Stomach (tissue), 9 donors: ENCODE results near the gene LRRC9. TPM values are rescaled to one million over a fixed set of nuclear protein-coding genes. Genes with fewer than 3 reads are reported as not detected.

Experiments
- DNase-seq, 2 donors: peaks; one replicate each; pipeline versions ENCODE4 v3.0.0 to v3.0.0-alpha.2; 2013 to 2019
- H3K27ac ChIP-seq, 5 donors: fragments of 200-600 bp in 4 of 5; sonication (generic) in 4 of 5; one replicate each; pipeline ENCODE4 v1.5.1; 2013 to 2019; ENCODE audit warnings: mild to moderate bottlenecking in 1 of 5, moderate library complexity in 1 of 5
- H3K27me3 ChIP-seq, 3 donors: fragments of 200-600 bp; sonication (generic); one replicate each; pipeline ENCODE4 v1.5.1; 2017 to 2019; ENCODE audit warnings: mixed run types in 1 of 3
- H3K36me3 ChIP-seq, 4 donors: fragments of 200-600 bp; sonication (generic); 1 replicate in 3 of 4; 2 replicates in 1 of 4; pipeline ENCODE4 v1.5.1; 2016 to 2019
- H3K4me1 ChIP-seq, 4 donors: fragments of 200-600 bp; sonication (generic); one replicate each; pipeline ENCODE4 v1.5.1; 2016 to 2019
- H3K4me3 ChIP-seq, 4 donors: fragments of 200-600 bp; sonication (generic) in 3 of 4; one replicate each; pipeline ENCODE4 v1.5.1; 2016 to 2019; ENCODE audit warnings: mild to moderate bottlenecking in 1 of 4
- H3K9me3 ChIP-seq, 4 donors: fragments of 200-600 bp; sonication (generic); one replicate each; pipeline ENCODE4 v1.5.1; 2016 to 2019
- CTCF ChIP-seq, 7 experiments: fragments of 450-650 bp in 4 of 7; fragments of 200-600 bp in 3 of 7; sonication (generic) in 3 of 7; IDR thresholded peaks; one replicate each; pipeline ENCODE4 v1.5.1; 2016 to 2019; ENCODE audit warnings: antibody characterized with exemption in 7 of 7, control low read depth in 2 of 7, mild to moderate bottlenecking in 1 of 7
- EP300 ChIP-seq: sonication (generic); formaldehyde crosslinking; IDR thresholded peaks from one replicate; pipeline ENCODE4 v1.6.1; 2017; ENCODE audit warnings: antibody characterized with exemption
- POLR2A ChIP-seq, 4 donors: fragments of 450-650 bp; IDR thresholded peaks; one replicate each; pipeline ENCODE4 v1.6.1; 2016; ENCODE audit warnings: antibody characterized with exemption in 4 of 4, control low read depth in 2 of 4, mild to moderate bottlenecking in 1 of 4, moderate library complexity in 1 of 4
- POLR2AphosphoS5 ChIP-seq, 3 donors: sonication (generic); formaldehyde crosslinking; IDR thresholded peaks; one replicate each; pipeline ENCODE4 v1.6.1; 2016; ENCODE audit warnings: antibody characterized with exemption in 3 of 3
- WGBS, 5 donors: extraction: QIAGEN DNeasy Blood & Tissue Kit in 3 of 5; methylation state at CpG; one replicate each; pipeline versions ENCODE4 v1.1.5 to v1.1.7; 2013 to 2018; 5-methylcytosine and 5-hydroxymethylcytosine counted together
- intact Hi-C: fragments of 100-400 bp; cut with DNase I; formaldehyde crosslinking; loops from one replicate; pipeline ENCODE4 v1.15.1; 2023; ENCODE audit warnings: low total_unique reads
- polyA plus RNA-seq, 3 donors: library from polyadenylated mRNA; stranded (reverse); fragments of 200-250 nt; gene quantifications; one replicate each; pipeline ENCODE4 v1.2.3, GENCODE V29; 2013
- total RNA-seq, 5 donors: library from RNA; depleted of rRNA; stranded (reverse); fragments of >200 nt; gene quantifications; one replicate each; pipeline versions ENCODE4 v1.1.0 to v1.2.3, GENCODE V29; 2014 to 2016
- donor health status: healthy with polysubstance abuse.
- donor health status: Bipolar disorder and iron deficiency.
- donor health status: healthy.

LRRC9 gene
- total and polyA plus RNA-seq, 8 donors = not detected

- intact Hi-C loops = no loop called here
- 1 to 2% (median 1%) methylated on average over 18 of the region's 18 CpGs for WGBS, 5 donors
- DNase-seq = peak in 1 of 2 donors; percentile 63
- peak overlapping the region; percentile 41 to 58 (median 48) for H3K4me3 ChIP-seq
- no peaks in the 10 kb centered on the region for H3K9me3 ChIP-seq
- TF ChIP-seq CTCF (IDR thresholded peaks at IDR 0.05) = peak in 3 of 7 experiments; percentile 10 to 33 (median 16)
- no peak for TF ChIP-seq POLR2AphosphoS5 (IDR thresholded peaks at IDR 0.05)
- no peak overlapping the region for H3K27ac ChIP-seq
- peaks cover 9 to 18% (median 12%) of the 10 kb centered on the region in 4 donors for H3K4me1 ChIP-seq
- no peaks in the 10 kb centered on the region for H3K36me3 ChIP-seq
- H3K27me3 ChIP-seq = peaks cover 0 to 39% (median 11%) of the 10 kb centered on the region in 3 donors
Observed at GRCh38 chr14:59918824-59919569, 947 bp upstream of the LRRC9 start.

- H3K27me3 ChIP-seq = peaks cover 0 to 39% (median 11%) of the 10 kb centered on the region in 3 donors
- no peak overlapping the region for H3K27ac ChIP-seq
- H3K4me1 ChIP-seq = peaks cover 9 to 18% (median 12%) of the 10 kb centered on the region in 4 donors
- WGBS, 5 donors = 56 to 92% (median 80%) methylated on average over 1 of the region's 1 CpG
- TF ChIP-seq POLR2AphosphoS5 (IDR thresholded peaks at IDR 0.05) (no peak), POLR2A (IDR thresholded peaks at IDR 0.05) (no peak), CTCF (IDR thresholded peaks at IDR 0.05) (no peak), EP300 (no peak)
- no peaks in the 10 kb centered on the region for H3K9me3 ChIP-seq
- H3K36me3 ChIP-seq = no peaks in the 10 kb centered on the region
- no peak for DNase-seq
- no peak overlapping the region for H3K4me3 ChIP-seq
- intact Hi-C loops = no loop called here
Observed at GRCh38 chr14:59920378-59920683, 387 bp downstream of the LRRC9 start.

GRCh38 chr14:59925797-59926196, 5.9 kb downstream of the LRRC9 start:
- no peaks in the 10 kb centered on the region for H3K4me1 ChIP-seq
- no peak for TF ChIP-seq EP300
- TF ChIP-seq POLR2A (IDR thresholded peaks at IDR 0.05) = no peak
- no peak for TF ChIP-seq POLR2AphosphoS5 (IDR thresholded peaks at IDR 0.05)
- TF ChIP-seq CTCF (IDR thresholded peaks at IDR 0.05) = no peak
- DNase-seq = no peak
- intact Hi-C loops = no loop called here
- no peak overlapping the region for H3K4me3 ChIP-seq
- no peaks in the 10 kb centered on the region for H3K27me3 ChIP-seq
- no peak overlapping the region for H3K27ac ChIP-seq
- no peaks in the 10 kb centered on the region for H3K36me3 ChIP-seq
- WGBS, 5 donors = 58 to 85% (median 72%) methylated on average over 2 of the region's 2 CpGs
- no peaks in the 10 kb centered on the region for H3K9me3 ChIP-seq

- DNase-seq = no peak
- no peaks in the 10 kb centered on the region for H3K27me3 ChIP-seq
- no peaks in the 10 kb centered on the region for H3K36me3 ChIP-seq
- H3K4me3 ChIP-seq = no peak overlapping the region
- H3K4me1 ChIP-seq = no peaks in the 10 kb centered on the region
- H3K27ac ChIP-seq = no peak overlapping the region
- 79 to 92% (median 85%) methylated on average over 1 of the region's 1 CpG for WGBS, 5 donors
- intact Hi-C loops = no loop called here
- TF ChIP-seq CTCF (IDR thresholded peaks at IDR 0.05) (no peak), EP300 (no peak), POLR2A (IDR thresholded peaks at IDR 0.05) (no peak), POLR2AphosphoS5 (IDR thresholded peaks at IDR 0.05) (no peak)
- no peaks in the 10 kb centered on the region for H3K9me3 ChIP-seq
Observed at GRCh38 chr14:59926534-59926933, 6.6 kb downstream of the LRRC9 start.
